HG03558 (cell line): Measurements from ENCODE around the gene SCTR.
A peak's percentile ranks its signal among the peaks of the same experiment; 100 is the strongest.

ENCODE experiments used
- ATAC-seq: cut with Tn5 transposase; IDR thresholded peaks from one replicate; pipeline ENCODE4 v1.9.1; 2021; ENCODE audit warnings: moderate number of reproducible peaks; ENCODE audit not compliant: unreplicated experiment; ENCODE audit errors: extremely low read depth

Gene SCTR

GRCh38 chr2:119433636-119434327 lies 90.5 kb downstream of the SCTR start:
- no peak for ATAC-seq

- ATAC-seq, result no peak
Observed at GRCh38 chr2:119432851-119433522, 91.3 kb downstream of the SCTR start.

DNA sequence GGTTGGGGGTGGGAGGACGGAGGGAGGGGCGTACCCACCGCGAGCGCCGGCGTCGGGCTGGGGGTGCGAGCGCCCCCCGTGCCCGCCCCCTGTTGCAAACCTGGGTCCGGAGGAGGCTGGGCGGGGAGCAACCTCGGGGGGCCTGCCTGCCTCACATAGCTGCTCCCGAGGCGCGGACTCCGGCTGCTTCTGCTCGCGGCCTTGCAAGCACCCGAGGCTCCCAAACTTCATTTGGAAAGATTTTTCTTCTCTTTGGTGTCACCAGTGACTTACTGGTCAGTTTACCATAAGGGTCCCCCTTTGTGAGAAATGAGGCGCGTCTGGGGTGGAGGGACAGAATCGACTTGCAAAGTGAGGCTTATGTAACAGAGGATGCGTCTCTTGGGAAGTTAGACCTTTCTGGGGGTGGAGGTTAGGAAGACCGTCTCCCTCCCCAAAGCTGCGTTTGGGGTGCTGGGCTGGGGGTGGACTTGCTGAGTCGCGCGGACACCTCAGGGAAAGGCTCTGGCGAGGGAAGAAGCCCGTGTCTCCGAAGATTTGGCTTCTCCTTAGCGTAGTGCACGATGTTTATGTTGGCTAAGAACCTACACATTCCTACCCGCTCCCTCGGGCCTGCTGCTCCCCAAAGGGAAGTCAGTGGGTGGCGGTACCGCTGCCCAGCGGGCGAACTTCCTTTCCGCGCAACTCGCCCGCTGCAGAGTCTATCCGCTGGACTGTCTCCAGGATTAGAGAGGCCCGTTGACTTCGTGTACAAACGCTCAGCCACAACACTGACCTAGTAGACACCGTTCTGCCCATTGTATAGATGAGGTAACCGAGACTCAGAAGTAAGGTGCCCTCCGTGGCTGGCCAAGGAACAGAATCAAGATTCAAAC lies 92.1 kb downstream of the SCTR start:
- no peak for ATAC-seq

DNA sequence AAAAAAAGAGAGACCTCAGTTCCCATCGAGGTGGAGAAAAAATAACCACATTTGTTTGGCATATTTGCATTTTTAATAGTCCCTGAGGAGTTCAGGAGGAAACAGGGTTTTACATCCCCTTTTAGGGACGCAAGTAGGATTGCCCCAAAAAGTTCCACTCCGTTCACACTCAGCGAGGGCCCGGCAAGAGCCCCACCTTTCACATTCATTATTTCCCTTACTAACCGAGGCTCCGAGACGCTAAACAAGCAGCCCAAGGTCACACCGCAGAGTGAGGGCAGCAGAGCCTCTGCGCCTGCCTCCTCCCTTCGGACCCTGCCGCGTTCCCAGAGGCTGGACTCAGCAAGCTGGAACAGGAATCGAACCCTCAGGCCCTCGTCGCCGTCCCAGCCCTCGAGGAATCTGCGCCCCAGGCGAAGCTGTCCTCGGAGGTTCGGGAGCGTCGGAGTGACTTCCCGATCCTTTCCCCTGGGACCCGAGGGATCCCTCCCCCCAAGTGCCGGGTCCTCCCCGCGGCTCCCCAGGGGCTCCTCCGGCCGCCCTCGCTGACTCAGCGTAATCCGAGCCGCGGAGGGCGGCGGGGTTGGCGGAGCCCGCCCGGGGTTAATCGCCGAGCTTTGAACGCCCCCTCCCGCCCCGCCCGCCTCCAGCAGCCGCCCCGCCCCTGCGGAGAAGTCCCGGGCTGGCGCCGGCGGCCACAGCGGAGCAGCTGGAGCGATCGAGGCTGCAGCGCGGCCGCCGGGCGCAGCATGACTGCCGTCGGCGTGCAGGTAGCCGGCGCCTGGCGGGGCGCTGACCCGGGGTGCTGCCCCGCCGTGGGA lies 92.9 kb downstream of the SCTR start, which contains the start of gene TMEM37:
TSS of gene TMEM37 (plus strand) at position 700 of the 821 bp plus-strand sequence. CDS start at position 750, 50 bp downstream.
- peak; percentile 56 for ATAC-seq

- no peak for ATAC-seq
Observed at GRCh38 chr2:119430023-119430498, 94.2 kb downstream of the SCTR start.

DNA sequence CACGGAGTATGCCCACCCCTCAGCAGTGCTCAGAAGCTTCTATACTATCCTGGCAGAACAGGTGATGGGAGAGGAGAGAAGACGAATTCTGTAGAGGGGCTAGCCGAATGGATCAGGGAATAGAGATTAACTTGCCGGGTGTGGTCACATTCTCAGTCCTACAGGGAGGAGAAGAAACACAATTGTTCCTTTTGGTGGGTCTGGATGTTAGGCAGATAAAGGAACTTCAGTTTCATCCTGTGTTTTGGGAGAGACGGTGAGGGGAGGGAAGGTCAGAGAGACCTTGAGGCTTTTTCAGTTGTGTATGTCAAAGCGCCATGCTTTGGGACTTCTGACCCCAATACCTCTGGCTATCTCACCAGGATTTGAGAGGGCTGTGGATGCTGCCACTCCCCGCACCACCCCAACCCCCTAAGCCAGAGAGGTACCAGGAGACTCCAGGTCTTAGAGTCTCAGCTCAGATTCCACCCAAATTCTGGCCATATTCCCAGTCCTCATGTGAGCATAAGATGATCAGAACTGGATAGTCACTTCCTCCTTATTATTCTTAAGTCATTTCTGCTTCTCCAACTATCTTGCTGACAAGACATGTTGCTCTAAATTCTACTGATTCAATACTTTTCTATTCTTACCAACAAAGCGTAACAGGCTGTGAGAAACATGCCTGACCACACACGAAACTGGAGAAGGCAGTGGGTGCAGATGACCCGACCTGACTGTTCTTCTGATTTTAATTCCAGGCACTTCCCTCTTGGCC lies 94.9 kb downstream of the SCTR start:
- ATAC-seq, result no peak

DNA sequence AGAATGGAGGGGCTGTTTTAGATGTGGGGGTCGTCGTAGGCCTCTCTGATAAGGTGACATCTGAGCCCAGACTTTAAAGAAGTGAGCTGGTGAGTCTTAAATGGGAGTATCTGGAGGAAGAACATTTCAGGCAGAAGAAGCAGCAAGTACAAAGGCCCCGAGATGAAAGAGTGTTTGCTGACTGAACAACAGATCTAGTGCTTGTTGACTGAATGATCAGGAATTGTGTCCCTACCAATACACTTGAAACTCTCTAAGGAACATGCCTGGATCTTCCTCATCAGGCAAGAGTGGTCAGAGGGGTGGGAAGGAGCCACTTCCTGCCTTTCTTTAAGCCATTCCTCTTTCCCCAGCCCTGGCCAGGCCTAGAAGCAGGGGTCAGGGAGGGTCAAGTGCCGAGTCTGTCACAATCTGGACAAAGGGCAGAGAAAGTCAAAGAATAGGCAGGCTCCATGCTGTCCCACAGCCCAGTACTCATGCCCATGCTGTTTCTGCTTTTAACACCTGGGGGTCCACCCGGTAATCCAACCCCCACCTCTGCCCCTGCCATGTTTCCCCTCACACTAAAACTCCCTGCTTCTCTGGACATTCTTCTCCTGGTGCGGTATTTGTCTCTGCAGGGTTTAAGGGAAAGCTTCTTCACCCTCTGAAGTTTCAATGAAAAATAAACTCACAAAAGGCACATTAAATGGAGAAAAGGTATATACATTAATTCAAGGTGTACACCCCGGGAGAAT lies 95.6 kb downstream of the SCTR start:
- ATAC-seq, result no peak

- no peak for ATAC-seq
Observed at GRCh38 chr2:119427756-119428155, 96.5 kb downstream of the SCTR start.

GRCh38 chr2:119426801-119427395 lies 97.4 kb downstream of the SCTR start:
- ATAC-seq, result no peak

DNA sequence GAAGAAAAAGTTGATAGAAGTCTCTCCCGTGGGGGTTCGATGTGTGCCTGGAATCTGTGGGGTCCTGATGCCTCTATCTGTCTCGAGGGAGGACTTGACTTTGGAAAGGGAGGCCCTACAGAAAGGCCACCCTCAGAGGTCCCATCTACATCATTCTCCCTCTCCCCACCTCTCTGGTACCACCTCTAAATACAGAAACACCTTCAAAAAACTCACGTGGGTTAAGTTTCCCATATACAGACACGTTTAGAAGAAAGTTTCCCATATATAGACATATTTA lies 97.9 kb downstream of the SCTR start:
- no peak for ATAC-seq

DNA sequence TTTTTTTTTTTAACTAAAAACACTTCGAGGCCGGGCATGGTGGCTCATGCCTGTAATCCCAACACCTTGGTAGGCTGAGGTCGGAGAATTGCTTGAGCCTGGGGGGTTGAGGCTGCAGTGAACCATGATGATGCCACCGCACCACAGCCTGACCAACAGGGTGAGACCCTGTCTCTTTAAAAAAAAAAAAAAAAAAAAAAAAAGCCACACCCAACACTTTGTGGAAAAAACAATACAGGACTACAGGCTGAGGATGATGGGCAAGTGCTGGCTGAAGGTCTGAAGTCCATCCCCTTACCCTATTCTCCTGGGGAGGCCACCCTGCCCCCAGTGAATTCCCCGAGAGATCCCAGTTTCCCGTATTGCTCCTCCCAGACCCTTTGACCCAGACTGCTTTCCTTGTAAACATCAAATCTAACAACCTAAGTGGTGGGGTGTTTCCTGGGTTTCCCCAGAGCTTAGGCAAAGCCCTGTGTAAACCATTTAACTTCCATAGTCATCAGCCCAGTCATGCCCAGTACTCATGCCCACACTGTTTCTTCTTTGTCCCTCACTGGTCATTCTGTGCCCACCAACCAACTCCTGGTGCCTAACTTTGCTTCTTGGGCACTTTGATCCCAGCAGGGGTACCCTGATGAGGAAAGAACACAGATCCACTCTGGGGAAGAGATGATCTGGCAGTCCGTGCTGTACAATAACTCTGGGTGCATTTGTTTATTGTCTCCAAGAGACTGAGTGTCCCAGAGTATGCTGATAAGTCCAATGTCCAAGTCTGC lies 98.5 kb downstream of the SCTR start:
- ATAC-seq, result no peak

GRCh38 chr2:119425119-119425405 lies 99.2 kb downstream of the SCTR start:
- ATAC-seq, result no peak

DNA sequence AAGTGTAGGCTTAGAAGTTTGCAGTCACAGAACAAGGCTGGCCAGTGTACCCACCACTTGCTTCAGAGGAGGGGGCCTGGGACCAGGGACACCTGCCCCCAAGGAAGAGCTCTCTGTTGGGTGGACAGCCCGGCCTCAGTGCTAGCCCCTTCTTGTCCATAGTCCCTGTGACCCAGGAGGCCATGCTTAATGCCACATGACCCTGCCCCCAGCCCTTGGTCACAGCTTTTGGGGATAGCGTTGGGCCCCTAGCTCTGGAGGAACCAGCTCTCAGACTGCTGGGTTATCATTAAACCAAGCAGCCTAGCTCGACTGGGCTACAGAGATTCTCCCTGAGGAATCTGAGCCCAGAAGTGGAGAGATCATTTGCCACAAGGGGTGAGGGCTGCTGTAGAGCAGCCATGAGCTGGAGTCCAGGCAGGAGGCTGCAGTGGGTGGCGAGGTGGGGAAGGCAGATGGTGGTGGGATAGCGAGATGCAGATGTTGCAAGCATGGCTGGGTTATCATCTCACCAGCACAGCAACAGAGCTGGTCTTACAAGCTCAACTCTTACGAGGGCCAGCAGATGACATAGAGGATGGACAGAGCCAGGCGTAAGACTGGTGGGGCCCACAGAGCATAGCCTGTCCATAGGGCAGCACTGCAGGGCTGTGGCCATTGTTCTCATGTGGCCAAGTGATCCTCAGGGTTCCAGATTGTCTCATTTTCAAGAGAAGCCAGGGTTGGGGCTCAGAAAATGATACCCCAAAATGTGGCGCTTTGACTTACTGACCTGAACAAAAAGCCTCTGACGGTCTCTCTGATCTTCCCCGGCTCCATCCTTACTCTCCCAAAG lies 99.8 kb downstream of the SCTR start:
- no peak for ATAC-seq

DNA sequence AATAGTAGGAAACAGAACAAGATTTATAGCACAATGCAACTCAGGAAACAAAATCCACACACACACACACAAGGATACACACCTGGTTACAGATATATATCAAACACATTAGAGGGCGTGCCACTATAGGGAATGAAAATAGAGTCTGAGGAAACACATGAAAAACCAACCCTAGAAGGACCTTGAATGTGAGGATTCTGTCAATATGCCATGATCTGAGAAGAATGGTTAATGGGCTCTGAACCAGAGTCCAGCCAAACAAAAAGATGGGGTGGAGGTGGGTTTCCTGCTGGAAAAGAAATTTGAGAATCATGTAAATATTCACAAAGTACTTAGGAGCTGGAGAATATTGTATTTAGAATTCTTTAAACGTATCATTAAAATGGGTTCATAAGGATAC lies 100.5 kb downstream of the SCTR start:
- no peak for ATAC-seq

- no peak for ATAC-seq
Observed at GRCh38 chr2:119423108-119423444, 101.2 kb downstream of the SCTR start.

- ATAC-seq, result no peak
Observed at GRCh38 chr2:119422360-119423107, 101.7 kb downstream of the SCTR start.

DNA sequence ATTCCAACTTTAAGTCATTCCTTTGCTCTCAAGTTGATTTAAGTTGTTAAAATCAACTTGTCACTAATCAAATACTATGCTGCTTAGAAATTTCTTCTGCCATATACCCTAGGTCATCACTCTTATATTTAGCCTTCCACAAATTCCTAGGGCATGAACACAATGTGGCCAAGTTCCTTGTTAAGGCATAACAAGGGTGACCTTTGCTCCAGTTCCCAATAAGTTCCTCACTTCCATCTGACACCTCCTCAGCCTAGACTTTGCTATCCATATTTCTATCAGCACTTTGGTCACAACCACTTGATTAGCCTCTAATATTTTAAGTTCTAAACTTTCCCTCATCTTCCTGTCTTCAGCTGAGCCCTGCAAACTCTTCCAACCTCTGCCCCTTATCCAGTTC lies 102.5 kb downstream of the SCTR start:
- no peak for ATAC-seq
